Kidney (tissue), 14 donors: ENCODE results near the gene IMMP2L. TPM values are rescaled to one million over a fixed set of nuclear protein-coding genes. Genes with fewer than 3 reads are reported as not detected.

Experiments
- DNase-seq, 5 donors: peaks; one replicate each; pipeline ENCODE4 v3.0.0-alpha.2; 2013 to 2020
- FAIRE-seq: peaks from 2 replicates; lab custom pipeline; 2012; peaks lifted over from hg19 to GRCh38; lab: Jason Lieb, UNC
- H3K27ac ChIP-seq, 2 donors: one replicate each; pipeline ENCODE4 v1.7.0; 2013; ENCODE audit warnings: low read depth in 2 of 2, low read length in 2 of 2, inconsistent platforms in 1 of 2
- H3K27me3 ChIP-seq: one replicate; pipeline ENCODE4 v1.7.1; 2013; ENCODE audit warnings: low read length, inconsistent platforms; ENCODE audit not compliant: control insufficient read depth, insufficient read depth
- H3K36me3 ChIP-seq, 3 donors: one replicate each; pipeline versions ENCODE4 v1.7.0 to v1.7.1; 2013; ENCODE audit warnings: low read length in 3 of 3, control low read depth in 1 of 3, inconsistent platforms in 1 of 3; ENCODE audit not compliant: insufficient read depth in 3 of 3, control insufficient read depth in 2 of 3
- H3K4me1 ChIP-seq, 3 donors: one replicate each; pipeline versions ENCODE4 v1.7.0 to v1.7.1; 2013; ENCODE audit warnings: low read length in 3 of 3, inconsistent platforms in 1 of 3, low read depth in 1 of 3; ENCODE audit not compliant: control insufficient read depth in 2 of 3, insufficient read depth in 2 of 3
- H3K4me3 ChIP-seq, 3 donors: one replicate each; pipeline versions ENCODE4 v1.7.0 to v1.8.1; 2013; ENCODE audit warnings: low read length in 3 of 3, control low read depth in 1 of 3, inconsistent platforms in 1 of 3
- H3K9ac ChIP-seq, 3 donors: one replicate each; pipeline versions ENCODE4 v1.7.0 to v1.7.1; 2013; ENCODE audit warnings: low read length in 3 of 3, control low read depth in 1 of 3, inconsistent platforms in 1 of 3
- H3K9me3 ChIP-seq, 3 donors: one replicate each; pipeline versions ENCODE4 v1.7.0 to v1.7.1; 2013; ENCODE audit warnings: low read length in 3 of 3, control low read depth in 1 of 3, inconsistent platforms in 1 of 3; ENCODE audit not compliant: control insufficient read depth in 2 of 3, insufficient read depth in 1 of 3
- CTCF ChIP-seq: IDR thresholded peaks from 3 replicates; pipeline ENCODE4 v1.5.1; 2012; ENCODE audit warnings: mild to moderate bottlenecking, moderate library complexity, borderline replicate concordance; ENCODE audit not compliant: insufficient read depth; ENCODE audit errors: extremely low read depth
- intact Hi-C: fragments of 100-400 bp; cut with DNase I; formaldehyde crosslinking; loops from one replicate; pipeline ENCODE4 v1.11.1; 2022
- polyA plus RNA-seq: library from polyadenylated mRNA; stranded (reverse); fragments of 350-450 nt; fragmentation: Illumina TruSeq; extraction: RNeasy Lipid Tissue Mini Kit (QIAGEN cat#74804); gene quantifications from one replicate; pipeline ENCODE4 v1.2.3, GENCODE V29; 2014; ENCODE audit warnings: low read depth, low replicate concordance; ENCODE audit not compliant: insufficient read depth
- total RNA-seq: library from RNA; stranded (reverse); fragmentation: NEBNext Ultra II Directional; extraction: Animal tissue kit (Norgen Biotek cat#: 25700); gene quantifications from one replicate; pipeline ENCODE4 v1.2.1, GENCODE V29; 2021
- donor health status: control.
- donor health status: control.
- donor health status: control.
- donor health status: control.
- donor health status: control.
- donor health status: DM: yes; HTN: yes; CAD: no.
- donor health status: Normal renal cell carcinoma (clear cell type).

The IMMP2L gene
- total and polyA plus RNA-seq, 2 donors from 2014 or later: 46.4 to 52.1 TPM

- Histone ChIP-seq H3K9ac (no peak overlapping the region), H3K36me3 (no peaks in the 10 kb centered on the region), H3K27ac (no peak overlapping the region), H3K27me3 (no peaks in the 10 kb centered on the region), H3K4me1 (no peaks in the 10 kb centered on the region), H3K4me3 (no peak overlapping the region), H3K9me3 (no peaks in the 10 kb centered on the region)
- TF ChIP-seq CTCF: no peak
- intact Hi-C loops: no loop called here
- no peak for DNase-seq
- no peak for FAIRE-seq
These were observed 465.3 kb downstream of the IMMP2L start for GRCh38 chr7:111096997-111097396.

GRCh38 chr7:111094419-111094818, 467.9 kb downstream of the IMMP2L start:
- no peak for TF ChIP-seq CTCF
- Histone ChIP-seq H3K4me3 (no peak overlapping the region), H3K27me3 (no peaks in the 10 kb centered on the region), H3K4me1 (no peaks in the 10 kb centered on the region), H3K36me3 (no peaks in the 10 kb centered on the region), H3K9me3 (no peaks in the 10 kb centered on the region), H3K9ac (no peak overlapping the region), H3K27ac (no peak overlapping the region)
- FAIRE-seq (no peak), DNase-seq (no peak)
- intact Hi-C loops: no loop called here

GRCh38 chr7:111093496-111093895, 468.8 kb downstream of the IMMP2L start:
- no peak for FAIRE-seq
- Histone ChIP-seq H3K9me3 (no peaks in the 10 kb centered on the region), H3K27me3 (no peaks in the 10 kb centered on the region), H3K9ac (no peak overlapping the region), H3K4me3 (no peak overlapping the region), H3K36me3 (no peaks in the 10 kb centered on the region), H3K4me1 (no peaks in the 10 kb centered on the region), H3K27ac (no peak overlapping the region)
- intact Hi-C loops: no loop called here
- DNase-seq: no peak
- TF ChIP-seq CTCF: no peak
